GM12878 (cell line): ENCODE results near the gene CACHD1. TPM values are rescaled to one million over a fixed set of nuclear protein-coding genes. Genes with fewer than 3 reads are reported as not detected.

Experiments used
- ATAC-seq: fragments of 200-7000 bp; cut with Tn5 transposase; 3 replicates; pipeline ENCODE4 v1.9.1; 2020; ENCODE audit warnings: mild to moderate bottlenecking, moderate library complexity
- BruUV-seq: library from RNA; stranded (reverse); fragments of 400-500 nt; replicated peaks from 2 replicates; lab custom pipeline; 2021; lab: Mats Ljungman, UMichigan
- CTCF ChIA-PET: fragments of 300-600 bp; sonication (Branson Sonifier 250); formaldehyde crosslinking; extraction: SDS; loops from one replicate; lab custom pipeline; 2021; ENCODE audit warnings: inconsistent platforms; lab: Yijun Ruan, JAX
- POLR2A ChIA-PET: fragments of 350-600 bp; formaldehyde crosslinking; extraction: SDS; loops from one replicate; lab custom pipeline; 2021; ENCODE audit warnings: inconsistent platforms; lab: Charles Lee
- RAD21 ChIA-PET: fragments of 300-600 bp; sonication (Branson Sonifier 250); formaldehyde crosslinking; loops from one replicate; lab custom pipeline; 2023; ENCODE audit warnings: antibody characterized with exemption; ENCODE audit not compliant: unreplicated experiment; lab: Charles Lee
- SMC1A ChIA-PET: fragments of 300-600 bp; sonication (Branson Sonifier 250); formaldehyde crosslinking; loops from one replicate; lab custom pipeline; 2023; ENCODE audit not compliant: unreplicated experiment, uncharacterized antibody; lab: Charles Lee
- DNase-seq: peaks from one replicate; pipeline ENCODE4 v3.0.0-alpha.2; 2011; ENCODE audit warnings: low read depth, low spot score
- FAIRE-seq: peaks from 3 replicates; lab custom pipeline; 2011; peaks lifted over from hg19 to GRCh38; lab: Jason Lieb, UNC
- H2AFZ ChIP-seq: 2 replicates; pipeline ENCODE4 v1.6.0; 2011; ENCODE audit warnings: low read depth, low read length, control low read depth; ENCODE audit not compliant: control insufficient read depth
- H3K27ac ChIP-seq: 2 replicates; pipeline ENCODE4 v1.5.1; 2011; ENCODE audit warnings: control low read depth; ENCODE audit not compliant: control insufficient read depth, insufficient read depth
- H3K27me3 ChIP-seq, 2 experiments: replicated peaks in 1 of 2; 2 replicates each; pipeline versions ENCODE4 v1.6.0 to v1.6.1; 2011; ENCODE audit warnings: low read length in 1 of 2; ENCODE audit not compliant: control insufficient read depth in 2 of 2, insufficient read depth in 2 of 2
- H3K36me3 ChIP-seq, 2 experiments: 2 replicates each; pipeline ENCODE4 v1.5.1; 2011; ENCODE audit warnings: low read length in 1 of 2; ENCODE audit not compliant: control insufficient read depth in 2 of 2, insufficient read depth in 2 of 2
- H3K4me1 ChIP-seq: 2 replicates; pipeline ENCODE4 v1.6.1; 2011; ENCODE audit warnings: mild to moderate bottlenecking, low read length, moderate library complexity, mixed read lengths; ENCODE audit not compliant: control insufficient read depth, insufficient read depth
- H3K4me2 ChIP-seq: 2 replicates; pipeline ENCODE4 v1.6.0; 2011; ENCODE audit warnings: control low read depth; ENCODE audit not compliant: control insufficient read depth, insufficient read depth
- H3K4me3 ChIP-seq: fragments of 200-600 bp; sonication (generic); 2 replicates; pipeline ENCODE4 v1.5.1; 2016
- H3K79me2 ChIP-seq: 2 replicates; pipeline ENCODE4 v1.6.0; 2011; ENCODE audit warnings: low read length; ENCODE audit not compliant: control insufficient read depth, insufficient read depth
- H3K9ac ChIP-seq: 2 replicates; pipeline ENCODE4 v1.8.0; 2011; ENCODE audit warnings: low read length, control low read depth, mixed read lengths; ENCODE audit not compliant: control insufficient read depth, insufficient read depth
- H3K9me3 ChIP-seq: replicated peaks from 3 replicates; pipeline ENCODE4 v1.5.1; 2011; ENCODE audit warnings: mild to moderate bottlenecking, low read length; ENCODE audit not compliant: control insufficient read depth, insufficient read depth
- H4K20me1 ChIP-seq: 2 replicates; pipeline ENCODE4 v1.6.0; 2011; ENCODE audit not compliant: control insufficient read depth, insufficient read depth
- ASH2L ChIP-seq: fragments of 300-600, 200-600 bp; sonication (generic); IDR thresholded peaks from 2 replicates; pipeline ENCODE4 v1.6.1; 2017; ENCODE audit warnings: low read depth, mild to moderate bottlenecking, borderline replicate concordance
- MYC ChIP-seq: IDR thresholded peaks from 2 replicates; pipeline ENCODE4 v1.6.1; 2011; ENCODE audit warnings: mild to moderate bottlenecking, low read length, moderate library complexity, inconsistent platforms; ENCODE audit not compliant: insufficient read depth, insufficient replicate concordance, insufficient read length, severe bottlenecking
- SMAD1 ChIP-seq: fragments of 450-650 bp; IDR thresholded peaks from 2 replicates; pipeline ENCODE4 v1.6.1; 2018; ENCODE audit warnings: mild to moderate bottlenecking, low read depth; ENCODE audit not compliant: partially characterized antibody
- SP1 ChIP-seq: IDR thresholded peaks from one replicate; pipeline ENCODE4 v1.6.1; 2011; ENCODE audit warnings: low read depth, low read length
- YY1 ChIP-seq: IDR thresholded peaks from 2 replicates; pipeline ENCODE4 v1.6.1; 2011; ENCODE audit warnings: low read depth, mild to moderate bottlenecking, low read length
- WGBS: methylation state at CpG from one replicate; pipeline ENCODE4 v1.1.6; 2016; ENCODE audit warnings: low lambda C conversion rate; ENCODE audit not compliant: insufficient replicate concordance, insufficient coverage; ENCODE audit errors: missing lambda C conversion rate; 5-methylcytosine and 5-hydroxymethylcytosine counted together
- in situ Hi-C: fragments of 300-500 bp; cut with MboI; formaldehyde crosslinking; loops from 9 replicates; pipeline ENCODE4 v1.14.3; 2018; ENCODE audit warnings: mixed read lengths
- intact Hi-C: fragments of 100-400 bp; cut with micrococcal nuclease; formaldehyde crosslinking; loops from one replicate; pipeline ENCODE4 v1.14.2; 2022; ENCODE audit not compliant: unreplicated experiment
- polyA plus RNA-seq, 11 experiments: library from polyadenylated mRNA; depleted of rRNA in 4 of 11; unstranded in 6 of 11; stranded (reverse) in 5 of 11; fragments of >200 nt; fragmentation: Nextera tagmentation in 4 of 11; fragmentation: Illumina TruSeq in 1 of 11; extraction: Ambion mirVana in 4 of 11; extraction: Trizol in 1 of 11; gene quantifications; 1 replicate in 1 of 11; 2 replicates in 10 of 11; pipeline versions ENCODE4 v1.2.1 to v1.2.3, GENCODE V29; 2011 to 2016; ENCODE audit warnings: inconsistent platforms in 2 of 11, missing spikeins in 2 of 11, low read depth in 1 of 11
- total RNA-seq, 4 experiments: library from RNA; depleted of rRNA in 3 of 4; stranded (reverse); fragments of >200 nt in 3 of 4; fragmentation: Illumina TruSeq in 1 of 4; extraction: Trizol in 1 of 4; gene quantifications; 2 replicates each; pipeline versions ENCODE4 v1.2.1 to v1.2.3, GENCODE V29; 2013 to 2021
- TF ChIP-seq, protein P1 (sequence below): fragments of 450-650 bp; IDR thresholded peaks from 2 replicates; pipeline ENCODE4 v1.6.1; 2017; ENCODE audit warnings: borderline replicate concordance
- TF ChIP-seq, protein P2 (sequence below): IDR thresholded peaks from 2 replicates; pipeline ENCODE4 v1.6.1; 2012; ENCODE audit warnings: low read length, inconsistent platforms
- TF ChIP-seq, protein P3 (sequence below): fragments of 450-650 bp; formaldehyde crosslinking; IDR thresholded peaks from 2 replicates; pipeline ENCODE4 v1.5.0; 2022; ENCODE audit warnings: mild to moderate bottlenecking, missing genetic modification characterization

Gene CACHD1
- total and polyA plus RNA-seq, 10 of the 15 experiments (the other 5 are each of a cell fraction or from before 2014, with no cell fraction given) = 0.03 TPM; not detected in 9

DNA sequence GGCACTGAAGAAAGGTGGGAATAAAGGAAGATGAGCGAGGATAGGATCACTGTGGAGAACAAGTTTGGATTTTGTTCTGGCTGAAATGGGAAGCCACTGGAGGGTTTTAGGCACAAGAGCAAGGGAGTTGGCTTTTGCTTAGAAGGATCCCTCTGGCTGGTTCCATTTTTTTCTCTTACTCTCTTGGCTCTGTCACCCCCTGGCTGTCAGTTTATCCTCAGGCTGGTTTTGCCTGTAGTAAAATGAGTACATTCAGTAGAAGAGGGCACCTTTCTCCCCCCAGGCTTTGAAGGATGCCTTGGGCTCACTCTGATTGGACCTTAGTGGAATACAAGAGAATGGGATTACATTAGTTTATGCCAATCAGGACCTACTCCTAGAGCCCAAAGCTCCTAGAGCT is 17.1 kb downstream of the CACHD1 start (continued):
- TF ChIP-seq, protein P1, sequence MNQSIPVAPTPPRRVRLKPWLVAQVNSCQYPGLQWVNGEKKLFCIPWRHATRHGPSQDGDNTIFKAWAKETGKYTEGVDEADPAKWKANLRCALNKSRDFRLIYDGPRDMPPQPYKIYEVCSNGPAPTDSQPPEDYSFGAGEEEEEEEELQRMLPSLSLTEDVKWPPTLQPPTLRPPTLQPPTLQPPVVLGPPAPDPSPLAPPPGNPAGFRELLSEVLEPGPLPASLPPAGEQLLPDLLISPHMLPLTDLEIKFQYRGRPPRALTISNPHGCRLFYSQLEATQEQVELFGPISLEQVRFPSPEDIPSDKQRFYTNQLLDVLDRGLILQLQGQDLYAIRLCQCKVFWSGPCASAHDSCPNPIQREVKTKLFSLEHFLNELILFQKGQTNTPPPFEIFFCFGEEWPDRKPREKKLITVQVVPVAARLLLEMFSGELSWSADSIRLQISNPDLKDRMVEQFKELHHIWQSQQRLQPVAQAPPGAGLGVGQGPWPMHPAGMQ = no peak
- no peak for TF ChIP-seq SMAD1
- TF ChIP-seq ASH2L = no peak
- TF ChIP-seq SP1 = no peak
- TF ChIP-seq, protein P2, sequence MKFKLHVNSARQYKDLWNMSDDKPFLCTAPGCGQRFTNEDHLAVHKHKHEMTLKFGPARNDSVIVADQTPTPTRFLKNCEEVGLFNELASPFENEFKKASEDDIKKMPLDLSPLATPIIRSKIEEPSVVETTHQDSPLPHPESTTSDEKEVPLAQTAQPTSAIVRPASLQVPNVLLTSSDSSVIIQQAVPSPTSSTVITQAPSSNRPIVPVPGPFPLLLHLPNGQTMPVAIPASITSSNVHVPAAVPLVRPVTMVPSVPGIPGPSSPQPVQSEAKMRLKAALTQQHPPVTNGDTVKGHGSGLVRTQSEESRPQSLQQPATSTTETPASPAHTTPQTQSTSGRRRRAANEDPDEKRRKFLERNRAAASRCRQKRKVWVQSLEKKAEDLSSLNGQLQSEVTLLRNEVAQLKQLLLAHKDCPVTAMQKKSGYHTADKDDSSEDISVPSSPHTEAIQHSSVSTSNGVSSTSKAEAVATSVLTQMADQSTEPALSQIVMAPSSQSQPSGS = no peak
- TF ChIP-seq, protein P3, sequence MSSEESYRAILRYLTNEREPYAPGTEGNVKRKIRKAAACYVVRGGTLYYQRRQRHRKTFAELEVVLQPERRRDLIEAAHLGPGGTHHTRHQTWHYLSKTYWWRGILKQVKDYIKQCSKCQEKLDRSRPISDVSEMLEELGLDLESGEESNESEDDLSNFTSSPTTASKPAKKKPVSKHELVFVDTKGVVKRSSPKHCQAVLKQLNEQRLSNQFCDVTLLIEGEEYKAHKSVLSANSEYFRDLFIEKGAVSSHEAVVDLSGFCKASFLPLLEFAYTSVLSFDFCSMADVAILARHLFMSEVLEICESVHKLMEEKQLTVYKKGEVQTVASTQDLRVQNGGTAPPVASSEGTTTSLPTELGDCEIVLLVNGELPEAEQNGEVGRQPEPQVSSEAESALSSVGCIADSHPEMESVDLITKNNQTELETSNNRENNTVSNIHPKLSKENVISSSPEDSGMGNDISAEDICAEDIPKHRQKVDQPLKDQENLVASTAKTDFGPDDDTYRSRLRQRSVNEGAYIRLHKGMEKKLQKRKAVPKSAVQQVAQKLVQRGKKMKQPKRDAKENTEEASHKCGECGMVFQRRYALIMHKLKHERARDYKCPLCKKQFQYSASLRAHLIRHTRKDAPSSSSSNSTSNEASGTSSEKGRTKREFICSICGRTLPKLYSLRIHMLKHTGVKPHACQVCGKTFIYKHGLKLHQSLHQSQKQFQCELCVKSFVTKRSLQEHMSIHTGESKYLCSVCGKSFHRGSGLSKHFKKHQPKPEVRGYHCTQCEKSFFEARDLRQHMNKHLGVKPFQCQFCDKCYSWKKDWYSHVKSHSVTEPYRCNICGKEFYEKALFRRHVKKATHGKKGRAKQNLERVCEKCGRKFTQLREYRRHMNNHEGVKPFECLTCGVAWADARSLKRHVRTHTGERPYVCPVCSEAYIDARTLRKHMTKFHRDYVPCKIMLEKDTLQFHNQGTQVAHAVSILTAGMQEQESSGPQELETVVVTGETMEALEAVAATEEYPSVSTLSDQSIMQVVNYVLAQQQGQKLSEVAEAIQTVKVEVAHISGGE = no peak
- TF ChIP-seq, all 136 proteins: peak for 0

DNA sequence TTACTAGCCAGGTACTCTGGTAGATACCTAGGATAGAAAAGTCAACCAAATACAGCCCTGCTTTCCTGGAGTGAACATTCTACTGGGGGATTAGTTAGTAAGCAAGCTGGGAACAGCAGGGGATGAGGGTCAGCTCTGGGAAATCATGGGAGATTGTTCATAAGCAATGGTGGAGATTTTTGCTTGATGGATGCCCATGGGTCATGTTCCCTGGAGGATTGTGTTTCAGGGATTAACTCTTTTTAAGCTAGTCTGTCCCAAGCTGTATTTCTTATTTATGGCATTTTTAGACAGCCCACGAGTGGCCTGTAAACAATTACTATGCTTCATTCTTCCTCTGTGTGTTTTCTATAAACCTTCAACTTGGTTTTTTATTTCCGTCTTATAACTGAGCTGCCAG is 18.9 kb downstream of the CACHD1 start:
- no TSS peak for BruUV-seq
- no peaks in the 10 kb centered on the region for H3K36me3 ChIP-seq
- no peaks in the 10 kb centered on the region for H3K27me3 ChIP-seq
- no peak overlapping the region for H3K4me2 ChIP-seq
- ChIA-PET RAD21 (no interaction called here), CTCF (interaction anchor here (0.6 kb wide), 1 partner anchor 239 kb away, joined by 3 read pairs; no protein-coding TSS in a partner anchor), SMC1A (interaction anchor here (0.8 kb wide), 1 partner anchor 71 kb away, joined by 3 read pairs; no protein-coding TSS in a partner anchor)
- H2AFZ ChIP-seq = no peak overlapping the region
- H3K9me3 ChIP-seq = no peaks in the 10 kb centered on the region
- no peaks in the 10 kb centered on the region for H4K20me1 ChIP-seq
- H3K9ac ChIP-seq = no peak overlapping the region
- H3K4me1 ChIP-seq = no peaks in the 10 kb centered on the region
- H3K79me2 ChIP-seq = no peaks in the 10 kb centered on the region
- intact Hi-C loops (no loop called here), in situ Hi-C loops (no loop called here)
- H3K4me3 ChIP-seq = no peak overlapping the region
- H3K27ac ChIP-seq = no peak overlapping the region
- no peak for DNase-seq
- TF ChIP-seq YY1 (no peak), MYC (no peak)
- TF ChIP-seq, all 136 proteins: peak for 0
- 3% methylated on average over 2 of the region's 2 CpGs for WGBS
- FAIRE-seq = no peak
- no peak for ATAC-seq
- POLR2A ChIA-PET = no interaction called here
